HG03571 (cell line): ENCODE measurements around the gene NEFH.

ENCODE experiments used
- ATAC-seq: cut with Tn5 transposase; IDR thresholded peaks from one replicate; pipeline ENCODE4 v1.9.1; 2021; ENCODE audit not compliant: unreplicated experiment

Gene NEFH

GRCh38 chr22:29493636-29494035 lies 13.6 kb downstream of the NEFH start:
- ATAC-seq = no peak

GRCh38 chr22:29499852-29500251 lies 19.8 kb downstream of the NEFH start:
- no peak for ATAC-seq

GRCh38 chr22:29503811-29504372 lies 23.9 kb downstream of the NEFH start:
- no peak for ATAC-seq

GRCh38 chr22:29509298-29509697 lies 29.3 kb downstream of the NEFH start:
- ATAC-seq = no peak

GRCh38 chr22:29509815-29510214 lies 29.8 kb downstream of the NEFH start:
- no peak for ATAC-seq

GRCh38 chr22:29510542-29510941 lies 30.5 kb downstream of the NEFH start:
- ATAC-seq = no peak

GRCh38 chr22:29511126-29511862 lies 31.3 kb downstream of the NEFH start:
- ATAC-seq = no peak

- ATAC-seq = no peak
Observed at GRCh38 chr22:29512031-29512430, 32.0 kb downstream of the NEFH start.

GRCh38 chr22:29517215-29517908 lies 37.3 kb downstream of the NEFH start:
- ATAC-seq = no peak

GRCh38 chr22:29518427-29518826 lies 38.4 kb downstream of the NEFH start:
- no peak for ATAC-seq

- no peak for ATAC-seq
Observed at GRCh38 chr22:29519996-29520395, 40.0 kb downstream of the NEFH start.

GRCh38 chr22:29520851-29521250 lies 40.8 kb downstream of the NEFH start:
- ATAC-seq = no peak

GRCh38 chr22:29521526-29521925 lies 41.5 kb downstream of the NEFH start:
- no peak for ATAC-seq

- no peak for ATAC-seq
Observed at GRCh38 chr22:29523761-29524160, 43.7 kb downstream of the NEFH start.

GRCh38 chr22:29524442-29525191 lies 44.6 kb downstream of the NEFH start:
- ATAC-seq = no peak

GRCh38 chr22:29528144-29528543 lies 48.1 kb downstream of the NEFH start:
- no peak for ATAC-seq

GRCh38 chr22:29530716-29531115 lies 50.7 kb downstream of the NEFH start:
- ATAC-seq = no peak

GRCh38 chr22:29531419-29531818 lies 51.4 kb downstream of the NEFH start:
- ATAC-seq = no peak

GRCh38 chr22:29536411-29536810 lies 56.4 kb downstream of the NEFH start:
- no peak for ATAC-seq

GRCh38 chr22:29539105-29539504 lies 59.1 kb downstream of the NEFH start:
- ATAC-seq = no peak
